Body of pancreas (tissue), 4 donors: ENCODE results near the gene R3HDM2. TPM values are rescaled to one million over a fixed set of nuclear protein-coding genes. Genes with fewer than 3 reads are reported as not detected.

ENCODE experiments used
- ATAC-seq: fragments of 150-250 bp; one replicate; pipeline ENCODE4 v1.9.1; 2016
- DNase-seq, 4 donors: peaks; one replicate each; pipeline ENCODE4 v3.0.0-alpha.2; 2019
- H3K27ac ChIP-seq, 4 donors: fragments of 200-600 bp; sonication (generic); 1 replicate in 3 of 4; 2 replicates in 1 of 4; pipeline versions ENCODE4 v1.5.1 to v1.6.1; 2016 to 2019; ENCODE audit warnings: mild to moderate bottlenecking in 1 of 4, mixed read lengths in 1 of 4, moderate library complexity in 1 of 4
- H3K27me3 ChIP-seq, 2 donors: fragments of 200-600 bp; sonication (generic); one replicate each; pipeline ENCODE4 v1.6.0; 2016; ENCODE audit warnings: mild to moderate bottlenecking in 1 of 2
- H3K36me3 ChIP-seq, 2 donors: fragments of 200-600 bp; sonication (generic); replicated peaks in 1 of 2; 2 replicates each; pipeline ENCODE4 v1.5.1; 2016; ENCODE audit warnings: low read depth in 2 of 2; ENCODE audit not compliant: insufficient read depth in 1 of 2
- H3K4me1 ChIP-seq: fragments of 200-600 bp; sonication (generic); one replicate; pipeline ENCODE4 v1.6.0; 2016
- H3K4me3 ChIP-seq, 2 donors: fragments of 200-600 bp; sonication (generic); 1 replicate in 1 of 2; 2 replicates in 1 of 2; pipeline ENCODE4 v1.5.1; 2016 to 2019
- H3K9me3 ChIP-seq, 3 donors: fragments of 200-600 bp; sonication (generic); 1 replicate in 2 of 3; 2 replicates in 1 of 3; pipeline ENCODE4 v1.5.1; 2016
- CTCF ChIP-seq, 7 experiments: fragments of 450-650 bp in 4 of 7; fragments of 200-600 bp in 3 of 7; sonication (generic) in 3 of 7; IDR thresholded peaks; one replicate each; pipeline ENCODE4 v1.5.1; 2016 to 2019; ENCODE audit warnings: antibody characterized with exemption in 7 of 7
- POLR2A ChIP-seq, 3 donors: fragments of 450-650 bp; IDR thresholded peaks; one replicate each; pipeline ENCODE4 v1.6.1; 2016; ENCODE audit warnings: antibody characterized with exemption in 3 of 3, mild to moderate bottlenecking in 2 of 3
- WGBS, 2 donors: methylation state at CpG; one replicate each; pipeline ENCODE4 v1.1.5; 2017; 5-methylcytosine and 5-hydroxymethylcytosine counted together
- intact Hi-C: fragments of 100-400 bp; cut with DNase I; formaldehyde crosslinking; loops from one replicate; pipeline ENCODE4 v1.15.1; 2023
- total RNA-seq, 2 donors: library from RNA; depleted of rRNA; stranded (reverse); fragments of >200 nt; gene quantifications; one replicate each; pipeline ENCODE4 v1.1.0, GENCODE V29; 2016

Gene R3HDM2
- total RNA-seq, 2 donors from 2014 or later = 16.1 to 41.9 TPM

- peaks cover 0 to 17% of the 10 kb centered on the region in 2 donors for H3K36me3 ChIP-seq
- no peak for ATAC-seq
- DNase-seq = no peak
- intact Hi-C loops = no loop called here
- no peaks in the 10 kb centered on the region for H3K27me3 ChIP-seq
- no peak overlapping the region for H3K4me3 ChIP-seq
- no peaks in the 10 kb centered on the region for H3K9me3 ChIP-seq
- peaks cover 24% of the 10 kb centered on the region for H3K4me1 ChIP-seq
- H3K27ac ChIP-seq = no peak overlapping the region
- 84 to 92% methylated on average over 6 of the region's 6 CpGs for WGBS, 2 donors
- no peak for TF ChIP-seq CTCF (IDR thresholded peaks at IDR 0.05)
- no peak for TF ChIP-seq POLR2A (IDR thresholded peaks at IDR 0.05)
These were observed 174.9 kb downstream of the R3HDM2 start for GRCh38 chr12:57255916-57256315.

- H3K36me3 ChIP-seq = peaks cover 0 to 17% of the 10 kb centered on the region in 2 donors
- no peak overlapping the region for H3K4me3 ChIP-seq
- intact Hi-C loops = no loop called here
- 92 to 93% methylated on average over 7 to 14 of the region's 14 CpGs for WGBS, 2 donors
- peaks cover 14% of the 10 kb centered on the region for H3K4me1 ChIP-seq
- DNase-seq (no peak), ATAC-seq (no peak)
- H3K9me3 ChIP-seq = no peaks in the 10 kb centered on the region
- TF ChIP-seq CTCF (IDR thresholded peaks at IDR 0.05) (no peak), POLR2A (IDR thresholded peaks at IDR 0.05) (no peak)
- no peak overlapping the region for H3K27ac ChIP-seq
- H3K27me3 ChIP-seq = no peaks in the 10 kb centered on the region
These were observed 176.2 kb downstream of the R3HDM2 start for GRCh38 chr12:57254506-57255280.

DNA sequence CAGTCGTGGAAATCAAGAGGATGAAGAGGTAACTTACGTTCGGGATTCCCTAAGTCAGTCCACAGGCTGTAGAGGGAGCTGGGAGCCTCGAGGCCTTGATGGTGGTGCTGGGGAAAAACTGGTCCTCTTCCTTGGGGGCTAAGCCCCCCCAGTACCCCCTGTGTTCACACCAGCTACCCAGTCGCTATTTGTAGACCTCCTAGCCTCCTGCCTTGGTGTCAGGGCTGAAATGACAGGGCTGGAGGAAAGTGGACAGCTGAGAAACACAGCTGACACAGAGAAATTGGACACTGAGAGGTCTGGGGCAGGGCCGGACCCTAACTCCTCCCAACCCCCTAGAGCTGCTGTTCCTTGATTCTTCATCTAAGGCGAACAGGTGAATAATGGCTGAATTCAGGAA is 179.9 kb downstream of the R3HDM2 start, which contains the start of gene STAC3:
STAC3 (minus strand) TSS at position 232 of the 400 bp plus-strand sequence. CDS start 1,551 bp downstream, outside the sequence.
- Histone ChIP-seq H3K9me3 (no peaks in the 10 kb centered on the region), H3K27me3 (no peaks in the 10 kb centered on the region), H3K4me3 (no peak within 1 kb of the TSS), H3K27ac (no peak within 1 kb of the TSS), H3K36me3 (no peaks in the 10 kb centered on the region), H3K4me1 (no peaks in the 10 kb centered on the region)
- 41 to 68% methylated on average over 6 to 7 of the region's 7 CpGs for WGBS, 2 donors
- DNase-seq = no peak
- intact Hi-C loops = no loop called here
- ATAC-seq = no peak
- no peak for TF ChIP-seq CTCF (IDR thresholded peaks at IDR 0.05)
- no peak for TF ChIP-seq POLR2A (IDR thresholded peaks at IDR 0.05)

DNA sequence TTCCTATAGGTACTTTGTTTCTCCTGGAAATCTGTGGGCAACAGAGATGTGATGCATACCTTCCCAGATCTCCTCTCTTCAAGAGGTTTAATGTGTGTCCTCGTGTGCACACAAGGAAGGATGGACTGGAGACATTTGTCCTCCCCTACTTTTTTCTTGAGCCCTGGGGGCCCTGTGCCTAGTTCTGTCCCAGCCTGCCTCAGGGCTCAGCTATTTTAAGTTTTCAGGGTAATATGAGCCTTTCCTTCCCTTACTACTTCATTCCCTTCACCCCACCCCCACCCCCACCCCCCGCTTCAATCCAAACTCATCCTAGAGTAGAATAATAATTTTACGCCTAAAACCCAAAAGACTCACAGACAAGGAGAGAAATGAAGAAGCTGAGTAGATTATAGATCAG is 180.3 kb downstream of the R3HDM2 start:
- H3K27ac ChIP-seq = no peak overlapping the region
- no peaks in the 10 kb centered on the region for H3K36me3 ChIP-seq
- no peaks in the 10 kb centered on the region for H3K27me3 ChIP-seq
- no peak for TF ChIP-seq CTCF (IDR thresholded peaks at IDR 0.05)
- TF ChIP-seq POLR2A (IDR thresholded peaks at IDR 0.05) = no peak
- intact Hi-C loops = no loop called here
- WGBS, 2 donors = 80 to 81% methylated on average over 3 of the region's 3 CpGs
- H3K4me3 ChIP-seq = no peak overlapping the region
- ATAC-seq = no peak
- no peaks in the 10 kb centered on the region for H3K9me3 ChIP-seq
- H3K4me1 ChIP-seq = no peaks in the 10 kb centered on the region
- DNase-seq = no peak
